Measurements from ENCODE around the gene LMBRD2.

DNA sequence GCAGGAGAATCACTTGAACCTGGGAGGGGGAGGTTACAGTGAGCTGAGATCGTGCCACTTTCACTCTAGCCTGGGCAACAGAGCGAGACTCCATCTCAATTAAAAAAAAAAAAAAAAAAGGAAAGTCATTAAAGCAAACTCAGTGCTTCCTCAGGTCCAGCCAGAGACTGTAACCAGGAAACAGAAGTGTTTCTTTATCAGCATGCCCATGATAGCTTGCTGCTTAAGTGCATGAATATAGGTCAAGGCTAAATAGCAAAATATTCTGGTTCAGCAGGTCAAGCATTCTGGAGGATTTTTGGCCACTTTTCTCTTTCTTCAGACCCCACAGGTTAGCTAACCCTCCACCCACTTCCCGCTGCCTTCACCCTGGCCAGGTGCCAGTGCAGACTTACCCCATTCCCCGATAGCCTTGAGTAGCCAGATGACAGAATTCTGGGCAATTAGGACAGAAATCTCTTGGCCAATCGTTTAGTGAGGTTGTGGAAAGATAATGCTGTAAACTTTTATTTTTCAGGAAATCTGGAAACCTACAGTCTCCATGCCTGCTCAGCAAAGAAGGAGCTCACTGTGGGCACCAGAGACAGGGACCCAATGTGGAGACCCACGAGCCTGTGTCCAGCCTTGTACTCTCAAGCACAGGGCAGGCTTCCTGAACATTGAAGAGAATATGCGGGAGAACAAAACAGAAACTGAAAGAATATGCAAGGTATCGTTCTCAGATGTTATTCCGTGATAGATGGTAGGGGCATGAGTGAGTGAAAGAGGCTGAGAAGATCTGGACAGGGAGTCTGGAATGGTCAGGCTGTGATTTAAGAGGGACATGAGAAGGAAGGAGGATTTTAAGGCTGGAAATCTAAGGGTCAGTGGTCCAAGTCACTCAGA lies 80.8 kb downstream of the LMBRD2 start:
- no peak for TF ChIP-seq EZH2 (IDR thresholded peaks at IDR 0.05; ENCODE audit: borderline replicate concordance, low read depth, low read length, severe bottlenecking)
- TF ChIP-seq, protein P1, sequence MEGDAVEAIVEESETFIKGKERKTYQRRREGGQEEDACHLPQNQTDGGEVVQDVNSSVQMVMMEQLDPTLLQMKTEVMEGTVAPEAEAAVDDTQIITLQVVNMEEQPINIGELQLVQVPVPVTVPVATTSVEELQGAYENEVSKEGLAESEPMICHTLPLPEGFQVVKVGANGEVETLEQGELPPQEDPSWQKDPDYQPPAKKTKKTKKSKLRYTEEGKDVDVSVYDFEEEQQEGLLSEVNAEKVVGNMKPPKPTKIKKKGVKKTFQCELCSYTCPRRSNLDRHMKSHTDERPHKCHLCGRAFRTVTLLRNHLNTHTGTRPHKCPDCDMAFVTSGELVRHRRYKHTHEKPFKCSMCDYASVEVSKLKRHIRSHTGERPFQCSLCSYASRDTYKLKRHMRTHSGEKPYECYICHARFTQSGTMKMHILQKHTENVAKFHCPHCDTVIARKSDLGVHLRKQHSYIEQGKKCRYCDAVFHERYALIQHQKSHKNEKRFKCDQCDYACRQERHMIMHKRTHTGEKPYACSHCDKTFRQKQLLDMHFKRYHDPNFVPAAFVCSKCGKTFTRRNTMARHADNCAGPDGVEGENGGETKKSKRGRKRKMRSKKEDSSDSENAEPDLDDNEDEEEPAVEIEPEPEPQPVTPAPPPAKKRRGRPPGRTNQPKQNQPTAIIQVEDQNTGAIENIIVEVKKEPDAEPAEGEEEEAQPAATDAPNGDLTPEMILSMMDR (IDR thresholded peaks at IDR 0.05; ENCODE audit: borderline replicate concordance, extremely low read depth, low read length, poor library complexity, severe bottlenecking): no peak

All from DND-41 (cell line).